ENCODE results near the gene WDR43.

- TF ChIP-seq CTCF (IDR thresholded peaks at IDR 0.05; ENCODE audit: low read depth, low read length, poor library complexity, severe bottlenecking) (no peak), EZH2phosphoT487 (IDR thresholded peaks at IDR 0.05; ENCODE audit: borderline replicate concordance, low read length) (no peak)
Observed at GRCh38 chr2:28944535-28945248, 50.2 kb downstream of the WDR43 start.
